CD4-positive, alpha-beta T cell treated with Interleukin-2 at 100 ng/mL for 4 hours (primary cell): ENCODE data around the gene C2CD2.

Experiments used
- DNase-seq: peaks from one replicate; pipeline ENCODE4 v3.0.0-alpha.2; 2020; ENCODE audit warnings: low spot score

Gene C2CD2

DNA sequence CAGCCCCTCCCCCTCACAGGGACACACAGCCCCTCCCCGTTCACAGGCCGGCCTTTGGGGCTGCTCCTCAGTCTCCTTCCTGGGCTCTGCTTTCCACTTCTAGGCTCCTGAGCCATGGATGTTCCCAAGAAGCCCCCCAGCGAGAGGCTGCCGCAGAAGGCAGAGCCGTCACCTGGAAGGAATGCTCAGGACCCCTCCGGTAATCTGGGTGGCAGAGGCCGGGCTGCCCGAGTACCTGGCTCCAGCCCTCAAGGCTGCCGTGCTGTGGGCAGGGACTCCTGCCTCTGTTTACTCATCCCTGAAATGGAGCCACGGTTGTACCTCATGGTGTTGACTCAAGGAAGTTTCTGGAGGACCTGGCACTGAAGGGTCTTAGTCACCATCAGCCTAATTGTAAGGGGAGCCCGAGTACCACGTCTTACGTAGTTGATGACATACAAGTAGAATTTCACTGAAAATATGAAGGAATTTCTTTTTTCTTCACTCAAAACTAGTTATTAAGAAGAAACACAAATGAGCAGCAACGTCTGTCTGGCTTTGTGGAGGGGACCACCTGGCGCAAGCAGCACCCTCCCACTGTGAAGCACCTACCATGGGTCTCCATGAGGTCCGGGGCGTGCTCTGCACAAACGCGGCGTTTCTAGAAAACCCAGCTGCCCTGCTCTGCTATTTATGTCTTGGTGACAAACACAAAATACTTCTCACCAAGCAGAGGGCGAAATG, 108.3 kb downstream of the C2CD2 start:
- no peak for DNase-seq

DNA sequence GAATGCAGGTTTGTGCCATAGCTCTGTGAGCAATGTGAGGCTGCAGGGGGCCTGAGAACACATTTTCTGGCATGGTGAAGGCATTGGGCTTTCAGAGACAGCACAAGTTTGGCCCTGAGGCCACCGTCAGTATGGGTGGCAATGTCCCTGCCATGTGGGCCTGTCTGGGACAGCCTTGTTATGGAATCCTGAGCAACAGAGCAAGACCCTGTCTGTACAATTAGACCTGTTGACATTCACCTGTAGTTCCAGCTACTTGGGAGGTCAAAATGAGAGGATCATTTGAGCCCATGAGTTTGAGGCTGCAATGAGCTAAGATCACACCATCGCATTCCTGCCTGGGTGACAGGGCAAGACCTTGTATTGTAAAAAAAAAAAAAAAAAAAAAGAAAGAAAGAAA, 110.2 kb downstream of the C2CD2 start:
- no peak for DNase-seq

- no peak for DNase-seq
Observed at GRCh38 chr21:41840880-41841279, 112.9 kb downstream of the C2CD2 start.

DNA sequence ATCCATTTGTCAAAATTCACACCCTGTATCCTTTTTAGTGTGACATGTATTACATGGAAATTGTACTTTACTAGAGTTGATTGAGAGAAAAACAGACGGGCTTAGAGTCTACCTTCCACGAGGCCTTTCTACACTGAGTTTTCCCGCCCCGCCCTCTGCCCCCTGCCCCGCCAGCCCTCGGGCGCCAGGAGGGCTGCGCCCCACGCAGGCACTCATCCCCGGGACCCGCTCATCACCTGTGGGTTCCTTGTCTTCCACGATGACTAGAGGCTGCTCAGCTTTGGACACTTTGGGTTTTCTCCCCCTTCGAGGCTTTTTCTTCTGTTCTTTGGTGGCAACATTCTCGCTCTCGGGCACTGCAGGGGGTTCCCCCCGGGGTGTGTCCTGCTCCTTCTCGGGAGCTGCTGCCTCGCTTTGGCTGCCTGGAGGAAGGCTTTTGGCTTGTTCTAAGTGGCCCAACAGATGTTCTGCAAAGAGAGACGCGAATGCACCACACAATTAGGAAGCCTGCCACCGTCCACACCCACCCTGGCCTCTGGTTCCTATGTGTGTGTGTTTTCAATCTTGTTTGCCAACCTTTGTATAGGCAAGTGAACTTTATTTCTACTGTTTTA, 114.3 kb downstream of the C2CD2 start:
- no peak for DNase-seq

- DNase-seq = no peak
Observed at GRCh38 chr21:41837756-41838297, 116.0 kb downstream of the C2CD2 start.

GRCh38 chr21:41836166-41837015, 117.4 kb downstream of the C2CD2 start:
- DNase-seq = no peak

GRCh38 chr21:41835711-41836154, 118.1 kb downstream of the C2CD2 start:
- DNase-seq = no peak
